SK-N-MC (cell line): ENCODE results near the gene DNHD1.

Experiments used
- DNase-seq: peaks from one replicate; pipeline ENCODE4 v3.0.0-alpha.2; 2011; ENCODE audit warnings: low read depth, low spot score
- H3K27ac ChIP-seq: fragments of 200-600 bp; sonication (generic); 2 replicates; pipeline ENCODE4 v1.5.1; 2016; ENCODE audit warnings: mixed run types
- H3K36me3 ChIP-seq: fragments of 200-600 bp; sonication (generic); 2 replicates; pipeline ENCODE4 v1.6.1; 2017; ENCODE audit warnings: antibody characterized with exemption, low read length, mixed read lengths; ENCODE audit not compliant: insufficient read depth
- H3K4me3 ChIP-seq: fragments of 200-600 bp; sonication (generic); 2 replicates; pipeline ENCODE4 v1.5.1; 2016
- H3K9ac ChIP-seq: fragments of 200-600 bp; sonication (generic); 2 replicates; pipeline ENCODE4 v1.8.0; 2017; ENCODE audit warnings: mixed run types, mixed read lengths; ENCODE audit not compliant: insufficient read length
- H3K9me3 ChIP-seq: fragments of 200-600 bp; sonication (generic); 2 replicates; pipeline ENCODE4 v1.6.1; 2017; ENCODE audit warnings: low read depth, mild to moderate bottlenecking, antibody characterized with exemption, low read length, moderate library complexity, mixed read lengths
- EZH2 ChIP-seq: fragments of 200-600 bp; sonication (generic); IDR thresholded peaks from one replicate; pipeline ENCODE4 v1.6.1; 2017; ENCODE audit warnings: antibody characterized with exemption
- FOXP2 ChIP-seq: optimal IDR thresholded peaks from 2 replicates; pipeline ENCODE3; 2011; ENCODE audit warnings: mild to moderate bottlenecking, moderate library complexity; ENCODE audit not compliant: insufficient read depth; ENCODE audit errors: extremely low read length, control extremely low read depth
- POLR2AphosphoS5 ChIP-seq: IDR thresholded peaks from 2 replicates; pipeline ENCODE4 v1.6.1; 2012; ENCODE audit warnings: mild to moderate bottlenecking, low read depth, low read length, borderline replicate concordance

The DNHD1 gene, protein sequence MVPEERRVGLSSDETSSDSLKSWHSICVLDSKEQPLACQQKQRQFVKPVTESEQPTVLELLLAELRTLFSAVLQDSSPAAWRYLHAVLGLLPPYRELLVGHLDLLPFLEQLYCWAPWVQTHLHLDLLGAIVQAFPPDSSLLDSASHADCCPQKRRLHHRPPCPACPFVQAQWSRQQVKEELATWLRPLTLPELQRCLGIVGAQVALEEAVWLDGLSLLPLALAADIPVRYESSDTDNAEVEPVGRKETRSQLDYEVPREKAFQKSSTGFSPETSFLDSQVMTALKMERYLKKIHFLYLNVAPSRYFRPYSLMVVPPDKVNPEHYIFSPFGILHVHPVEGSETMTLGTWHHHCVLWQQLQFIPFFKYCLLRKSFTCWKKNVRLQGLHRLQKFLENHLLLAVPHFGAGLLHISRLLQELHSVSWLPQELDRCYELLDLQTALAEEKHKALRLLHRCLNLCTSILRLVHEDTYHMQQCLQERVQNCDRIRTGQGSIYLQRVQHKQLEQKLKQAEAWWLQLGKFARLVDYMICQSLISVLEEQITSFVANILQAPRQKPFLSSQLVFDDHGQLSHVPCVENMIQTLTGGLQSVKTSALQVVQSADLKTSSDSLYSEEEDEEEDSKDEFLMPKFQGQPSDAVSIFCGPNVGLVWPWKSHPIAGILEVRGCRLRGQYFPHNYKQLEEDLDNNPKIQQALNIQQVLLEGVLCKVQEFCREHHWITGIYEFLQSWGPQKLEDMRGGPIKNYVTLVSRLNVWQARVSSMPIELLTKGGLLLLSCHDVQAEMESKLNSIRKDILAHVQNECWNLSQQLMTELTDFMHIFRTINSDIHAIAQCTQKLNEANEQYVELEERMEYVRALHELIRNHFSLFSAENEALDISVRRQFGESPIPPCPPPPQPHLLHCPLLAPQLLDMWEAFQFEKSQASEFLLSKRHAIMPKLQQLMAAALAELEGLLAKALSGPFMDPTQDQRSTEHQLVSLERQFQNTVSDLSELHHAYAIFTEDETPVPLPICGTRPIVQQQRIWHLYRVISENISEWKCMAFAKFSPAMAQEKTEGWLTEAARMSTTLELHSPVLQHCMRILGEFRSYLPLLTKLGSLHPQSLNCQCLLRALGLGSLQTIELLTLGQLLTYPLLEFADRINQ (N-terminal part only)

DNA sequence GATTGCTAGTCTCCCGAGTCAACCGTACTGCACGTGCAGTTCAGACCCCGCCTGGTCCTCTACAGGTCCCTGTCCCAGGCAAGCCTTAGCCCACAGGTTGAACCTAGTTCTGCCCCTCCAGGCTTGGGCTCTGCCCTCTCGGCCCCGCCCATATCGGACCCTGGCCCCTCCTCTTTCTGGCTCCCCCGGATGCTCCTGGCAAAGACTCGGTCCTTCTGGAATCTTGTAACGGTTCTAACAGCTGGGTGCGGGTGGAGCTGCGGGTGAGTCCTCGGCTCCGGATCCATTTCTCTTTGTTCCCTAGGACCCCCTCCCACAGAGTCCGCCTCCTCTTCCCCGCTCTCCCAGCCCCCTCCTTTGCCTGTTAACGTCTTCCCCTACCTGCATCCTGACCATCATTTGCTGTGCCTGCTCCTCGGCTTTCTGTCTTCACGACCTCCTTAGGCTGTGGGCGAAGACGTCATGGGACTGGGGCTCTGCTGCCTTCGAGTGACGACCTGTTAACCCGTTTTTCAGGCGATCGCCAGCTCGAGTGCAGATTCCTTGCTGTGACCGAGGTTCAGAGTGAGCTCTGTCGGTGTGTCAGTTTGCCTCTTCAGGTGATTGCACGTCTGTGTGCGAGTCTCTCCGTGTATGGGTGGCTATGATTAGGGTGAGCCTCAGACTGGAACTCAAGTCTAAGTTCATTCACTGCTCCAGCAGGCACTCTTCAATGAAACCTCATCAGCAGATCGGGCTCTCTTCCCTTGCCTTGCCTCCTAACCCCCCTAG, at the start of gene DNHD1:
TSS of gene DNHD1 (plus strand) at position 212 of the 771 bp plus-strand sequence. CDS start 936 bp downstream, outside the sequence.
- no peak for TF ChIP-seq FOXP2
- no peak for TF ChIP-seq POLR2AphosphoS5
- TF ChIP-seq EZH2: no peak
- Histone ChIP-seq H3K27ac (no peak within 1 kb of the TSS), H3K9me3 (no peaks in the 10 kb centered on the region), H3K9ac (no peak within 1 kb of the TSS), H3K36me3 (peaks cover 20% of the 10 kb centered on the region), H3K4me3 (no peak within 1 kb of the TSS)
- no peak for DNase-seq

- H3K36me3 ChIP-seq: peaks cover 35% of the 10 kb centered on the region; the same call in 1 of the 2 replicates
- H3K27ac ChIP-seq: no peak overlapping the region
- DNase-seq: no peak
- H3K4me3 ChIP-seq: no peak overlapping the region
- H3K9ac ChIP-seq: no peak overlapping the region
- TF ChIP-seq POLR2AphosphoS5 (no peak), EZH2 (no peak), FOXP2 (no peak)
- no peaks in the 10 kb centered on the region for H3K9me3 ChIP-seq
Measured at GRCh38 chr11:6448574-6448973, 48.5 kb upstream of the DNHD1 start.

- no peak for DNase-seq
- Histone ChIP-seq H3K27ac (no peak overlapping the region), H3K9ac (no peak overlapping the region), H3K36me3 (peaks cover 64% of the 10 kb centered on the region; the same call in 1 of the 2 replicates), H3K4me3 (no peak overlapping the region), H3K9me3 (no peaks in the 10 kb centered on the region)
- no peak for TF ChIP-seq FOXP2
- TF ChIP-seq EZH2: no peak
- no peak for TF ChIP-seq POLR2AphosphoS5
Measured at GRCh38 chr11:6452219-6452618, 44.9 kb upstream of the DNHD1 start.

- Histone ChIP-seq H3K36me3 (peaks cover 69% of the 10 kb centered on the region; the same call in 1 of the 2 replicates), H3K9ac (no peak overlapping the region), H3K4me3 (no peak overlapping the region), H3K27ac (no peak overlapping the region), H3K9me3 (no peaks in the 10 kb centered on the region)
- TF ChIP-seq FOXP2 (no peak), EZH2 (no peak), POLR2AphosphoS5 (no peak)
- DNase-seq: no peak
Measured at GRCh38 chr11:6453152-6453551, 43.9 kb upstream of the DNHD1 start.

DNA sequence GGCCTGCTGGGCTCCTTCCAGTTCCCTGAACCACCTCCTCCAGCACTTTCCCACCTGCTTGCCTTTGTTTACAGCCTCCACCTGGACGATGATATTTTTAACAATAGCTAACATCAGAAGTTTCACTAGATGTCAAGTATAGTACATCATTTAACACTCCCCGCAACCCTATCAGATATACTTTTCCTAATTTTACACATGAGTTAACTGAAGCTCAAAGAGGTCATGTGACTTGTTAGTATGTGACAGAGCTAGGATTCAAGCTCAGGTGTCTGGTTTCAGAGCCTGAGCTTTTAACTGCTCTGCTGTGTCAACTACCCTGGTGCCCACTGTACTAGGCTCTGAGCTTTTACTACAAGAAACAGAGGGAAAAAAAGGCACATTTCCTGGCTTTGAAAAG, 42.0 kb upstream of the DNHD1 start:
- TF ChIP-seq POLR2AphosphoS5 (no peak), EZH2 (no peak)
- no peaks in the 10 kb centered on the region for H3K9me3 ChIP-seq
- H3K27ac ChIP-seq: no peak overlapping the region
- H3K9ac ChIP-seq: no peak overlapping the region
- no peak overlapping the region for H3K4me3 ChIP-seq
- DNase-seq: no peak
- peaks cover 59% of the 10 kb centered on the region; the same call in 1 of the 2 replicates for H3K36me3 ChIP-seq

DNA sequence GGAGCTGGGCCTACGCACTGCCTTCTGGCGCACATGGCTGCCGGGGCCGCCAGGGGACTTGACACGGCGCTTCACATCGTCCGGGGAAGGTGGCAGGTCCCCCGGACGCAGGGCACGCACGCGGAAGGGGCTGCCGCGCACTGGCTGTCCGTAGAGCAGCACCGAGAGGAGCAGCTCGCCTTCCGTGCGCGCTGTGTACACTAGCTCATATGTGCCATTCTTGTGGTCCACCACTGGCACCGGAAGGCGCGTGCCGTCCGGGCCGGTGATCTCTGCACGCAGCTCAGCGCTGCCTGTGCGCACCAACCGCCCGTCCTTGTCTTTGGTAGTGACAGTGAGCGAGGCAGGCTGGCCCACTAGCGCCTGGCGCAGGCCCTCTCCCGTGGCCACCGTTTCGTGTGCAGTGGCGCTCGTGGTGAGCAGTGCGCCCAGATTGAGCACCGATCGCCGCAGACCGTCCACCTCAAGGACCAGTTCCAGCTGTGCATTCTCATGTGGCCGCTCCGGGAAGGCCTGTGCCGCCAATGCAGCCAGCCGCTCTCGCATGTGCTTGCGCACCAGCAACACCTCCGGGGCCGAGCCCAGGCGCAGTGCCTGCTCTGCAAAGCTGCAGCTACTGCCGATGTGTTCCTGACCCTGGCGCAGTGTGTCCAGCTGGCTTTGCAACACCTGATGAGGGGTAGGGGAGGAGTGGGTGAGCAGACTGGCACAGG, 40.6 kb upstream of the DNHD1 start:
- DNase-seq: no peak
- Histone ChIP-seq H3K9ac (no peak overlapping the region), H3K27ac (no peak overlapping the region), H3K9me3 (no peaks in the 10 kb centered on the region), H3K36me3 (peaks cover 44% of the 10 kb centered on the region; the same call in 1 of the 2 replicates), H3K4me3 (no peak overlapping the region)
- no peak for TF ChIP-seq EZH2
- no peak for TF ChIP-seq POLR2AphosphoS5
- TF ChIP-seq FOXP2: no peak
